ENCODE results near the gene TCTN1. TPM values are rescaled to one million over a fixed set of nuclear protein-coding genes. Genes with fewer than 3 reads are reported as not detected.
"Not testable (repeated sequence)": the region's sequence is repeated elsewhere in the genome, so short reads cannot be mapped to it uniquely, and the experiment has no call there.

The TCTN1 gene
- total and polyA plus RNA-seq, 2 of the 4 experiments (the other 2 are of a cell fraction) = 11.7 to 18.8 TPM

DNA sequence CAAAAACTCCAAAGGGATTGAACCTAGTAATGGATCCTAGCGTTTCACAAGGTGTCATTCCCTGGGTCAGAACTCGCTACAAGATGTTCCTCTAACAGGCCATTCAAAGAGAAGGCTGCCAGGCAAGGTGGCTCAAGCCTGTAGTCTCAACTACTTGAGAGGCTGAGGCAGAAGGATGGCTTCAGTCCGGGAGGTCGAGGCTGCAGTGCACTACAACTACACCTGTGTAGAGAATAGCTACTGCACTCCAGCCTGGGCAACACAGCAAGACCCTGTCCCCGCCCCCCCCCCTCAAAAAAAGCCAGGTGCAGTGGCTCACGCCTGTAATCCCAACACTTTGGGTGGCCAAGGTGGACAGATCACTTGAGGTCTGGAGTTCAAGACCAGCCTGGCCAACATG is 45.2 kb upstream of the TCTN1 start:
- Histone ChIP-seq H3K56ac (ENCODE audit: extremely low read depth, insufficient read depth, low read length) (no peak overlapping the region), H2AK5ac (ENCODE audit: low read depth, low read length) (no peak overlapping the region), H3K9me3 (ENCODE audit: control insufficient read depth, insufficient read depth, low read length) (peaks cover 8% of the 10 kb centered on the region), H3K9me1 (ENCODE audit: insufficient read depth, low read length) (peaks cover 3% of the 10 kb centered on the region; the same call in 1 of the 2 replicates), H3K23ac (ENCODE audit: low read depth, low read length) (no peak overlapping the region), H3K14ac (replicated peaks; ENCODE audit: low read depth, low read length) (no peak overlapping the region), H3K4me2 (ENCODE audit: low read depth, low read length) (no peak overlapping the region), H2BK120ac (ENCODE audit: low read depth, low read length) (no peak overlapping the region), H4K8ac (ENCODE audit: low read depth in 2 of 2, low read length in 2 of 2) (no peak overlapping the region), H4K5ac (ENCODE audit: low read depth, low read length) (no peak overlapping the region), H3K79me1 (ENCODE audit: low read depth in 1 of 2, low read length in 2 of 2) (peaks cover 22 to 46% of the 10 kb centered on the region in 2 experiments), H2AFZ (replicated peaks; ENCODE audit: low read length, poor library complexity) (no peak overlapping the region), H4K20me1 (ENCODE audit: insufficient read depth, low read length) (peaks cover 27% of the 10 kb centered on the region), H3K4me3 (ENCODE audit: insufficient read depth, low read depth, low read length) (no peak overlapping the region), H4K91ac (ENCODE audit: insufficient read depth, low read depth, low read length) (no peak overlapping the region), H3K4ac (ENCODE audit: low read depth, low read length) (no peak overlapping the region), H2BK15ac (ENCODE audit: low read depth, low read length) (no peak overlapping the region), H2BK5ac (ENCODE audit: low read depth, low read length, poor library complexity, severe bottlenecking) (no peak overlapping the region), H2BK20ac (ENCODE audit: low read depth, low read length) (no peak overlapping the region), H3K27me3 (ENCODE audit: control insufficient read depth, insufficient read depth, low read length) (no peaks in the 10 kb centered on the region), H3K9ac (ENCODE audit: low read depth, low read length) (no peak overlapping the region), H3K36me3 (ENCODE audit: control insufficient read depth, insufficient read depth, low read length) (0 out of 2 replicates have a peak, but pooled peaks cover 2% of the 10 kb centered on the region), H3K27ac (ENCODE audit: insufficient read depth, low read length) (no peak overlapping the region), H2AK9ac (replicated peaks; ENCODE audit: low read depth, low read length, poor library complexity) (no peak overlapping the region), H3K4me1 (ENCODE audit: control insufficient read depth, insufficient read depth, low read length) (no peaks in the 10 kb centered on the region; the same call in none of the 2 replicates), H3K18ac (ENCODE audit: low read depth, low read length) (no peak overlapping the region)
- ChIA-PET POLR2A (ENCODE audit: unreplicated experiment) (no interaction called here), CTCF (interaction anchor here (0.6 kb wide), 1 partner anchor 107 kb away, joined by 3 read pairs; no protein-coding TSS in a partner anchor)
- in situ Hi-C loops (cut with MboI; ENCODE audit: low sequenced_read_pairs) (no loop called here), dilution Hi-C loops (cut with HindIII; ENCODE audit: low sequenced_read_pairs, unreplicated experiment) (no loop called here), intact Hi-C loops (cut with micrococcal nuclease) (no loop called here)
- no peak for DNase-seq
- BruUV-seq (replicated peaks) = no TSS peak
- WGBS, 2 experiments (ENCODE audit: extremely low coverage in 2 of 2, insufficient read length in 1 of 2) = 75% methylated on average over 2 of the region's 6 CpGs; no CpG with 5 or more reads in 1 of the 2 experiments
- no peak for TF ChIP-seq MAZ (IDR thresholded peaks at IDR 0.05; ENCODE audit: borderline replicate concordance, low read depth, low read length)
- TF ChIP-seq USF2 (IDR thresholded peaks at IDR 0.05; ENCODE audit: low read depth, low read length) = no peak
- TF ChIP-seq SMC3 (IDR thresholded peaks at IDR 0.05; ENCODE audit: low read depth, low read length) = no peak
- TF ChIP-seq MAFK (IDR thresholded peaks at IDR 0.05; ENCODE audit: low read depth, low read length) = no peak
- TF ChIP-seq CEBPB (IDR thresholded peaks at IDR 0.05; ENCODE audit: low read depth, low read length) = no peak
- TF ChIP-seq FOS (IDR thresholded peaks at IDR 0.05; ENCODE audit: low read depth, low read length) = no peak
- TF ChIP-seq POLR2A (IDR thresholded peaks at IDR 0.05; ENCODE audit: low read depth, low read length) = no peak
- ATAC-seq (ENCODE audit: low read depth) = no peak

DNA sequence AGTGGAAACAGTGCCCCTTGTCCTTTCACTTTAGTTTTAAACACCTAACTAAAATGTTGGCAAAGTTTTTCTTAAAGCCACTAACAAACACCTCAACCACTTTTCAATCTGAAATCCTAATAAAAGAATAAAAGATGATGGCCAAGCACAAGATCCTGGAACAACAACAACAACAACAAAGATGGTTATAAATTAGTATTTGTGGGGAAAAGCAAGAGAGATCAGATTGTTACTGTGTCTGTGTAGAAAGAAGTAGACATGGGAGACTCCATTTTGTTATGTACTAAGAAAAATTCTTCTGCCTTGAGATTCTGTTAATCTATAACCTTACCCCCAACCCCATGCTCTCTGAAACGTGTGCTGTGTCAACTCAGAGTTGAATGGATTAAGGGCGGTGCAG is 44.1 kb upstream of the TCTN1 start:
- not testable (repeated sequence) for H3K4ac ChIP-seq (ENCODE audit: low read depth, low read length)

More for the DNA sequence above, 44.1 kb upstream of the TCTN1 start:
- in situ Hi-C loops (cut with MboI; ENCODE audit: low sequenced_read_pairs); H3K4me3 ChIP-seq (ENCODE audit: insufficient read depth, low read depth, low read length); H3K9ac ChIP-seq (ENCODE audit: low read depth, low read length); H3K4me1 ChIP-seq (ENCODE audit: control insufficient read depth, insufficient read depth, low read length); H2AFZ ChIP-seq (replicated peaks; ENCODE audit: low read length, poor library complexity); CTCF ChIA-PET; dilution Hi-C loops (cut with HindIII; ENCODE audit: low sequenced_read_pairs, unreplicated experiment); H3K14ac ChIP-seq (replicated peaks; ENCODE audit: low read depth, low read length); H2BK20ac ChIP-seq (ENCODE audit: low read depth, low read length); DNase-seq; H3K9me3 ChIP-seq (ENCODE audit: control insufficient read depth, insufficient read depth, low read length); H2BK120ac ChIP-seq (ENCODE audit: low read depth, low read length); H3K27ac ChIP-seq (ENCODE audit: insufficient read depth, low read length); H2BK15ac ChIP-seq (ENCODE audit: low read depth, low read length); H3K4me2 ChIP-seq (ENCODE audit: low read depth, low read length); H4K8ac ChIP-seq (ENCODE audit: low read depth in 2 of 2, low read length in 2 of 2); H3K36me3 ChIP-seq (ENCODE audit: control insufficient read depth, insufficient read depth, low read length); intact Hi-C loops (cut with micrococcal nuclease); H3K56ac ChIP-seq (ENCODE audit: extremely low read depth, insufficient read depth, low read length); H3K9me1 ChIP-seq (ENCODE audit: insufficient read depth, low read length); H3K23ac ChIP-seq (ENCODE audit: low read depth, low read length); H4K5ac ChIP-seq (ENCODE audit: low read depth, low read length); BruUV-seq (replicated peaks); POLR2A ChIA-PET (ENCODE audit: unreplicated experiment); H3K18ac ChIP-seq (ENCODE audit: low read depth, low read length); H2AK9ac ChIP-seq (replicated peaks; ENCODE audit: low read depth, low read length, poor library complexity); H4K91ac ChIP-seq (ENCODE audit: insufficient read depth, low read depth, low read length); H3K27me3 ChIP-seq (ENCODE audit: control insufficient read depth, insufficient read depth, low read length); H2BK5ac ChIP-seq (ENCODE audit: low read depth, low read length, poor library complexity, severe bottlenecking); H2AK5ac ChIP-seq (ENCODE audit: low read depth, low read length); ATAC-seq (ENCODE audit: low read depth): not testable (repeated sequence)
- Histone ChIP-seq H4K20me1 (ENCODE audit: insufficient read depth, low read length) (peaks cover 23% of the 10 kb centered on the region), H3K79me1 (ENCODE audit: low read depth in 1 of 2, low read length in 2 of 2) (peaks cover 22 to 44% of the 10 kb centered on the region in 2 experiments)
- no CpG with 5 or more reads among the region's 2 CpGs for WGBS, 2 experiments (ENCODE audit: extremely low coverage in 2 of 2, insufficient read length in 1 of 2)

Measured in IMR-90 (cell line).